AG09309 (cell line): Measurements from ENCODE around the gene MGAT4C.
"Not testable (repeated sequence)": the region's sequence is repeated elsewhere in the genome, so short reads cannot be mapped to it uniquely, and the experiment has no call there.

Source experiments
- DNase-seq: peaks from one replicate; pipeline ENCODE4 v3.0.0-alpha.2; 2010; ENCODE audit warnings: low read depth
- H3K4me3 ChIP-seq: 2 replicates; pipeline ENCODE4 v1.5.1; 2011; ENCODE audit warnings: mild to moderate bottlenecking, low read depth, low read length, moderate library complexity; ENCODE audit not compliant: control insufficient read depth
- CTCF ChIP-seq: IDR thresholded peaks from 2 replicates; pipeline ENCODE4 v1.5.1; 2011; ENCODE audit warnings: mild to moderate bottlenecking, low read depth, low read length, inconsistent platforms; ENCODE audit not compliant: insufficient read depth, control insufficient read depth; ENCODE audit errors: missing control alignments

The MGAT4C gene

GRCh38 chr12:86097161-86097560 is 159.0 kb downstream of the MGAT4C start:
- no peak overlapping the region for H3K4me3 ChIP-seq
- no peak for DNase-seq
- TF ChIP-seq CTCF = no peak

GRCh38 chr12:86091681-86092080 is 164.5 kb downstream of the MGAT4C start:
- no peak overlapping the region for H3K4me3 ChIP-seq
- DNase-seq = no peak
- no peak for TF ChIP-seq CTCF

- TF ChIP-seq CTCF = no peak
- no peak for DNase-seq
- no peak overlapping the region for H3K4me3 ChIP-seq
These were observed 174.3 kb downstream of the MGAT4C start for GRCh38 chr12:86081843-86082242.

GRCh38 chr12:86059052-86059451 is 197.1 kb downstream of the MGAT4C start:
- H3K4me3 ChIP-seq, DNase-seq: not testable (repeated sequence)

GRCh38 chr12:86057092-86057845 is 198.9 kb downstream of the MGAT4C start:
- DNase-seq = no peak
- H3K4me3 ChIP-seq = no peak overlapping the region
- no peak for TF ChIP-seq CTCF

GRCh38 chr12:86052921-86053320 is 203.3 kb downstream of the MGAT4C start:
- no peak for DNase-seq

More at GRCh38 chr12:86052921-86053320, 203.3 kb downstream of the MGAT4C start:
- H3K4me3 ChIP-seq = no peak overlapping the region
- TF ChIP-seq CTCF = no peak
